ENCODE measurements around the gene HPS1. TPM values are rescaled to one million over a fixed set of nuclear protein-coding genes. Genes with fewer than 3 reads are reported as not detected.
"Not testable (repeated sequence)": the region's sequence is repeated elsewhere in the genome, so short reads cannot be mapped to it uniquely, and the experiment has no call there.

Gene HPS1
- polyA plus RNA-seq, 3 donors, result 23.6 to 45.0 (median 35.8) TPM

DNA sequence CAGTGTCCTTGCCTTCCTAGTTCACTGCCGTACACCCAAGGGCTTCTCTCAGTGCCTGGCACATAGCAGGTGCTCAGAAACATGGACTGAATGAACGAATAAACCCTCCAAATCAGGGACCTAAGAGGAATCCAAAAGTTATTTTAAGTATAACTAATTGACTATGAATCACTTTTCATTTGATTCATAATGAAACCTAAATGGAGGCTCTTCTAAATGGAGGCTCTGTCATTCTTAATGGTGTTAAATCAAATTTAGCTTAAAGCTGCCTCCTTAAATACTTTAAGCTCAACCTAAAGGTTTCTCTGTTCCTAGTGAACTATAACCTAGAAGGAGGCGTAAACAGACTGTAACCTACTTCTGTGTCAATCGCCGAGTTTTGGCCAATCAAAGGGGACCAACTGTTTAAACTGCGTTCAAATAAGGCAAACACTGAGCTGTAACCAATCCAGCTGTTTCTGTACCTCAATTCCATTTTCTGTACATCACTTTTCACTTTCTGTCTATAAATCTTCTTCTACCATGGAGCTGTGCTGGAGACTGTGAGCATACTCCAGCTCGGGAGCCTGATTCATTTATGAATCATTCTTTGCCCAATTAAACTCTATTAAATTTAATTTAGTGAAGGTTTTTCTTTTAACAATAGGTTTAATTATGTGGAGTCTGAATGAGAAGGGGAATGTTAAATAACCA, 42.8 kb downstream of the HPS1 start:
- no peak overlapping the region for H3K27ac ChIP-seq (ENCODE audit: low read depth, low read length)
- WGBS, 3 donors, result 73 to 86% (median 83%) methylated on average over 7 of the region's 7 CpGs

GRCh38 chr10:98402931-98403718, 43.6 kb downstream of the HPS1 start:
- 94 to 97% (median 96%) methylated on average over 23 of the region's 23 CpGs for WGBS, 3 donors
- no peak overlapping the region for H3K27ac ChIP-seq (ENCODE audit: low read depth, low read length)

DNA sequence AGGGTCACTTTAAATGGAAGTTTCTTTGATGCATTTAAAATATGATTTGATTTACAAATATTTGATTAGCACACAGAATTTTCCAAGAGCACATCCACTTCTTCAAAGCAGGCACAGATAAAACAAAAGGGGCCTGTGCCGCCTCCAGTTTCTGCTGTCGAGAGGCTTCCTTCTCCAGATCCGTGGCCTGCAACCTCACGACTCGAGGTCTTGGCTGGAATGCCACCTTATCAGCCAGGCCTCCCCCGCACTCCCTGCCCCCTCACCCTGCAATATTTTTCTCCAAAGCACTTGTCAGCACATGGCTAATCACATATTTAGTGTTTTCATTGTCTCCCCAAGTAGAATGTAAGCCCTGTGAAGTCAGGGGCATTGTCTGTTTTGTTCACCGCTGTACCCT, 44.3 kb downstream of the HPS1 start:
- H3K27ac ChIP-seq (ENCODE audit: low read depth, low read length), result no peak overlapping the region
- 30 to 87% (median 87%) methylated on average over 7 of the region's 7 CpGs for WGBS, 3 donors

DNA sequence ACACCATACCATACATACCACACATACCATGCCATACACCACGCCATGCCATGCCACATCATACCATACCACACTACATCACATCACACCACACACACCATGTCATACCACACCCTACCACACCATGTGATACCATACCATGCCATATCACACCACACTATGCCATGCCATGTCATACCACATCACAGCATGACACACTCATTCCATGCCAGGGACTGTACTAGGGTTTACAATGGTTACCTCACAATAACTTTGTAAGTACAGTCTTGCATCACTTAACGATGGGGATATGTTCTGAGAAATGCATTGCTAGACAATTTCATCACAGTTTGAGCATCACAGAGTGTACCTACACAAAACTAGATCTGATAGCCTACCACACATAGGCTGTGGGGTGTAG, 46.3 kb downstream of the HPS1 start:
- WGBS, 3 donors, result 78 to 90% (median 79%) methylated on average over 2 of the region's 2 CpGs
- no peak overlapping the region for H3K27ac ChIP-seq (ENCODE audit: low read depth, low read length)

GRCh38 chr10:98399784-98400183, 47.0 kb downstream of the HPS1 start:
- WGBS, 3 donors, result 90 to 94% (median 93%) methylated on average over 9 of the region's 9 CpGs
- H3K27ac ChIP-seq (ENCODE audit: low read depth, low read length), result no peak overlapping the region

- 95 to 97% (median 97%) methylated on average over 9 of the region's 9 CpGs for WGBS, 3 donors
- no peak overlapping the region for H3K27ac ChIP-seq (ENCODE audit: low read depth, low read length)
Observed at GRCh38 chr10:98397089-98397600, 49.6 kb downstream of the HPS1 start.

GRCh38 chr10:98396096-98397063, 50.4 kb downstream of the HPS1 start:
- H3K27ac ChIP-seq (ENCODE audit: low read depth, low read length), result no peak overlapping the region
- WGBS, 3 donors, result 91 to 96% (median 95%) methylated on average over 6 of the region's 6 CpGs

- 88 to 92% (median 90%) methylated on average over 8 of the region's 8 CpGs for WGBS, 3 donors
Observed at GRCh38 chr10:98394851-98395440, 51.8 kb downstream of the HPS1 start.

GRCh38 chr10:98391578-98391991, 55.1 kb downstream of the HPS1 start:
- WGBS, 3 donors, result 65 to 69% (median 67%) methylated on average over 8 of the region's 8 CpGs
- no peak overlapping the region for H3K27ac ChIP-seq (ENCODE audit: low read depth, low read length)

More at GRCh38 chr10:98394851-98395440, 51.8 kb downstream of the HPS1 start:
- no peak overlapping the region for H3K27ac ChIP-seq (ENCODE audit: low read depth, low read length)

DNA sequence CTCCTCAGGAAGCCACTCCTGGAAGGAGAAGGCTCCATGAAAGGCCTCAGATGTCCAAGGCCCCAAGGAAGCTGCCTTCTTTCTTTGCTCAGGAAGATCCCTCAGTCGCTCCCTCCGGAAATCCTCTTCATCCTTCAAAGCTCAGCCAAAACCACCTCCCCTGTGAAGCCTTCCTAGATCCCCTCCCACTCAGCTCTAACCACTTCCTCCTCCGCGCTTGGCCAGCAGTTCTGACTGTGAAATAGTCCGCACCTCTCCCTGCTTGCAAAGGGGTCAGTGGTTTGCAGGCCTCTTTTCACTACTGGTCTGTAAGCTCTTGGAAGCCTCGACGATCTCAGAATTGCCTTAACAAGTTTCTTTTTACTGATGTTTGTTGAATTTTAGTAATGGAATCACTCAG, 55.7 kb downstream of the HPS1 start:
- no peak overlapping the region for H3K27ac ChIP-seq (ENCODE audit: low read depth, low read length)
- WGBS, 3 donors, result 53 to 91% (median 60%) methylated on average over 7 of the region's 7 CpGs

DNA sequence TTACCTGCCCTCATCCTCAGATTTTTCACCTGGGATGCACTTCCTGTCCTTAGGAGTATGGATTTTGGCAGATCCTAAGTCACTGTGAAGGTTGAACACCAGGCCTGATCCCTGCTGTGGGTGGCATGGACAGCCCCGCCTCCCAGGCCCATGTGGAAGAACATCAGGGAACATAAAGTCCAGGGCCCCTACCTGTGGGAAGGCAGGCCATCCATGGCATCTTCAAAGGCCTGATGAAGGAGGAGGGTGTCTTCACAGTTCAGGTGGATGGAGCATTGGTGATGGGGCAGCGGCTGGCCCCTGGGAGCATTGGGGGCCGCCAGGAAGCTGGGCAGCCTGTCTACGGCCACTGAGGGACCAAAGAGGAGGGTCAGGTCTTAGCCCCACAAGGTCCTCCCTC, 56.3 kb downstream of the HPS1 start:
- 95 to 99% (median 97%) methylated on average over 4 of the region's 4 CpGs for WGBS, 3 donors
- H3K27ac ChIP-seq (ENCODE audit: low read depth, low read length), result no peak overlapping the region

DNA sequence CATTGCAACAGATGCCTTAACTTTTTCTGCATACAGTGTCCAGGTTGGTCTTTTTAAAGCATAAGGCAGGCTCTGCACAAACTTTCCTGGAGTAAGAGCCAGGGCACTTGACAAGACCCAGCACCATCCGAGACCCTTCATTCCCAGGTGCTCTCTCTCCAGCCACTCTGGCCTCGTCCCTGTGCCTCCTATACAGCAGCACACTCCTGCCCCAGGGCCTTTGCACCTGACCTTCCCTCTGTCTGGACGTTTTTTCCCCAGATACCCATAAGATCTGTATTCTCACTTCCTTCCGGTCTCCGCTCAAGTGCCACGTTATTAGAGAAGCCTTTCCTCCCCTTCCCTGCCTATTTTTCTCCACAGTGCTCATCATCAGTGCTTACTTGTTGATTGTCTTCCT, 57.3 kb downstream of the HPS1 start:
- WGBS, 3 donors, result 78 to 87% (median 78%) methylated on average over 6 of the region's 6 CpGs

DNA sequence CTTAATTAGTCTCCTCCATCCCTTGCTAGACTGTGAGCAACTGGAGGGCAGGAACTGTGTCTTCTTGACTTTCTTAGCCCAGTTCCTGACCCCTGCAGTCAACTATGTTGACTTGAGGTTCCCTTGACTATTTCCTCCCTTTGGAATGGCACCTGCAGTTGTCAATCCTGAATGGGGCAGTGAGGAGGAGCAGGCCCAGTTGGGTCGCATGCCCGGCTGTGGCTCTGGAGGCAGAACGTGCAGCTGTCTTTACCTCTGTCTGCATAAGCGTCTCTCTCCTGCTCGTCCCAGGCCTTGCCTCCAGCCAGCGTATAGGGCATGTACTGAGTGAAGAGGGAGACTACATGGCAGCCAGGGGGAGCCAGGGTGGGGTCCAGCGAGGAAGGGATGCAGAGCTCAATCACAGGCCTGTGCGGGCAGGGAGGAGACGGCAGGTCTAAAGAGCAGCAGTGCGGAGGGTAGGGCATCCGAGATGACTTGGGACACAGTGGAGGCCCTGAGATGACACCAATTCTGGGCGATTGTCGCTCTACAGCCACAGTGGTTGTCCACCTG, 58.6 kb downstream of the HPS1 start:
- H3K27ac ChIP-seq (ENCODE audit: low read depth, low read length), result no peak overlapping the region
- 95 to 96% (median 96%) methylated on average over 13 of the region's 13 CpGs for WGBS, 3 donors

More for the DNA sequence above, 57.3 kb downstream of the HPS1 start:
- H3K27ac ChIP-seq (ENCODE audit: low read depth, low read length), result no peak overlapping the region

- WGBS, 3 donors, result 86 to 97% (median 96%) methylated on average over 9 of the region's 9 CpGs
- no peak overlapping the region for H3K27ac ChIP-seq (ENCODE audit: low read depth, low read length)
Observed at GRCh38 chr10:98384531-98385133, 62.1 kb downstream of the HPS1 start.

GRCh38 chr10:98383869-98384268, 62.9 kb downstream of the HPS1 start:
- WGBS, 3 donors, result 93 to 95% (median 93%) methylated on average over 6 of the region's 6 CpGs
- H3K27ac ChIP-seq (ENCODE audit: low read depth, low read length), result no peak overlapping the region

GRCh38 chr10:98383134-98383667, 63.5 kb downstream of the HPS1 start:
- WGBS, 3 donors, result 91 to 96% (median 91%) methylated on average over 7 of the region's 7 CpGs
- H3K27ac ChIP-seq (ENCODE audit: low read depth, low read length), result not testable (repeated sequence)

GRCh38 chr10:98382691-98383101, 64.0 kb downstream of the HPS1 start:
- no peak overlapping the region for H3K27ac ChIP-seq (ENCODE audit: low read depth, low read length)
- 74 to 84% (median 81%) methylated on average over 5 of the region's 5 CpGs for WGBS, 3 donors
